Right lobe of liver (tissue), 4 donors: Measurements from ENCODE around the gene PLEKHS1.

Experiments
- POLR2A ChIP-seq: fragments of 450-650 bp; IDR thresholded peaks from one replicate; pipeline ENCODE4 v1.6.1; 2017; ENCODE audit warnings: antibody characterized with exemption, mild to moderate bottlenecking
- TF ChIP-seq, protein P1 (sequence below), 4 donors: fragments of 200-600 bp in 3 of 4; fragments of 450-650 bp in 1 of 4; IDR thresholded peaks; one replicate each; pipeline versions ENCODE4 v1.5.1 to v1.8.0; 2016 to 2022; ENCODE audit warnings: antibody characterized with exemption in 4 of 4, mild to moderate bottlenecking in 2 of 4
- donor health status: DM: no; HTN: no; CAD: no.
- donor health status: DM: no; HTN: no; CAD: no.
- donor health status: DM: no; HTN: yes; CAD: no.

DNA sequence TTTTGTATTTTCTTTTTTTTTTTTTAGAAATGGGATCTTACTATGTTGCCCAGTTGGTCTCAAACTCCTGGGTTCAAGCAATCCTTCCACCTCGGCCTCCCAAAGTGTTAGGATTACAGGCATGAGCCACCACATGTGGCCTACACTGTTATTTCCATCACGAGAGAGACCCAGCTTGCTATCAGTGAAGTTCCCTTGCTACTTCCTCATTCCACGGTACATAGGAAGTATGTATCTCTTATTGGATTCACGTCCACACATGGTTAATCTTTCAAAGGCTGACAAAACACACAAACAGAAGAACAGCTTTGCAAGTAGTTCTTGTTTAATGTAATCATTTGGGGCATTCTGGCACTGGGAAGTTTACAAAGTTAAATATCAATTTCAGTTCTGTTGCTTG, 51.5 kb downstream of the PLEKHS1 start:
- TF ChIP-seq, protein P1, sequence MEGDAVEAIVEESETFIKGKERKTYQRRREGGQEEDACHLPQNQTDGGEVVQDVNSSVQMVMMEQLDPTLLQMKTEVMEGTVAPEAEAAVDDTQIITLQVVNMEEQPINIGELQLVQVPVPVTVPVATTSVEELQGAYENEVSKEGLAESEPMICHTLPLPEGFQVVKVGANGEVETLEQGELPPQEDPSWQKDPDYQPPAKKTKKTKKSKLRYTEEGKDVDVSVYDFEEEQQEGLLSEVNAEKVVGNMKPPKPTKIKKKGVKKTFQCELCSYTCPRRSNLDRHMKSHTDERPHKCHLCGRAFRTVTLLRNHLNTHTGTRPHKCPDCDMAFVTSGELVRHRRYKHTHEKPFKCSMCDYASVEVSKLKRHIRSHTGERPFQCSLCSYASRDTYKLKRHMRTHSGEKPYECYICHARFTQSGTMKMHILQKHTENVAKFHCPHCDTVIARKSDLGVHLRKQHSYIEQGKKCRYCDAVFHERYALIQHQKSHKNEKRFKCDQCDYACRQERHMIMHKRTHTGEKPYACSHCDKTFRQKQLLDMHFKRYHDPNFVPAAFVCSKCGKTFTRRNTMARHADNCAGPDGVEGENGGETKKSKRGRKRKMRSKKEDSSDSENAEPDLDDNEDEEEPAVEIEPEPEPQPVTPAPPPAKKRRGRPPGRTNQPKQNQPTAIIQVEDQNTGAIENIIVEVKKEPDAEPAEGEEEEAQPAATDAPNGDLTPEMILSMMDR (IDR thresholded peaks at IDR 0.05) = no peak
- TF ChIP-seq POLR2A = no peak
